Activated CD8-positive, alpha-beta memory T cell treated with anti-CD3 and anti-CD28 coated beads, Interleukin-2, amount 50 U/mL, for 24 hours (primary cell): ENCODE measurements around the gene ADAMTS17.

ENCODE experiments used
- DNase-seq: peaks from one replicate; pipeline ENCODE4 v3.0.0-alpha.2; 2020; ENCODE audit errors: extremely low read depth

ADAMTS17 gene

DNA sequence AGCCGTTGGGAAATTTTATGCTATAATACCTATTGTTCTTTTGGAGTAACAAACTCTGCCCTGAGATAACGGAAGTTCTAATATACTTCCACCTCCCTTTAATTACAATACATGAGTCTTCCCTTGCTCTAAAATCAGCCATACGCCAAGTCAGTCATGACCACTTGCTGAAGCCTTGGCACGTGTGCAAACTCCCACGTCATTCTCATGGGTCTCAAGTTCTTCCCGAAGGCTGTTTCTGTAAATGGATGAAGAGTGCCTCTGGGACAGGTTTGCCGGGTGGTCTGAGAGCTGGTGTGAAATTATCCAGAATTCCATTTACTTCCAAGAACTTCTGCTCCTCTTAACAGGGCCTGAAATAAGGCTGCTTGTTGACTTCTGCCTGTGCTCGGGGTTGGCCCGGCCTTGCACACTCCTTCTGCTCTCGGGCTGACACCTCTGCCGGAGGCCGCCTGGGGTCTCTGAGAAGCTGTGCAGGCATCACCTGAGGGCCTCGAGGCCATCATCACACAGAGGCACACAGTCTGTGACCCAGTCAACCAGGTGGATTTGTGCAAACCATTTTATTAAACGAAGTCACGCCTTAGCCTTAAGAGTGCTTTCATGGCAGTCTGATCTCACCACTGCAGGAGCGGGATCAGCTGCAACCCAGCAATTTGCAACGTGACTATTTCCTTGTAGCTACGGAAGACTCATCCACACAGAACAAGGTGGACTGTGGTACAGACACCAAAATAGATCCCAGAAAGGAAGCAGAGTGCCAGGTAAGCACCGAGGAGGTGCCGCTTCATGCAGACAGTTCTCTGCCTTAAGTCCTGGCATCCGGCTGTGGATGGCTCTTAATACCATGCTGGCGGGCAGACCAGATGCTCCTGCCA is 120.1 kb downstream of the ADAMTS17 start:
- no peak for DNase-seq

GRCh38 chr15:100220058-100220768 is 121.6 kb downstream of the ADAMTS17 start:
- DNase-seq = no peak

- DNase-seq = no peak
These were observed 123.3 kb downstream of the ADAMTS17 start for GRCh38 chr15:100218434-100218833.

DNA sequence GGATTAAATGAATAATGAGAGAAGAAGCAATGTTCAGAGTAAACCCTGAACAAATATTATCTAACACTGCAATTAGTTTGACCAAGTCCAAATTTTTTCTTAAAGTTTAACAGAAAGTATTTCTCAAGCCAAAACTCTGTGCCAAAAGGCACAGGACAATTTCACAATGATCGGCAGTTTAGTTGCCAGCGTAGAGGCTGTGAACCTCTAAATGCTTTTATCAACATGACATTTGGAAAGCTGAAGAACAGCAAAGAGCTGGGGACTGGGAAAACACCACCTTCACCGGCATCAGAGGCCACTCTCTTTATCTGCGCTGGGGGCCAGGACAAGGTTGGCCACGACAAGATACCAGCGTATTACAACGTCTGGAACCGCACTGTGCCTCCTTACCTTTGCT is 125.6 kb downstream of the ADAMTS17 start:
- DNase-seq = no peak

DNA sequence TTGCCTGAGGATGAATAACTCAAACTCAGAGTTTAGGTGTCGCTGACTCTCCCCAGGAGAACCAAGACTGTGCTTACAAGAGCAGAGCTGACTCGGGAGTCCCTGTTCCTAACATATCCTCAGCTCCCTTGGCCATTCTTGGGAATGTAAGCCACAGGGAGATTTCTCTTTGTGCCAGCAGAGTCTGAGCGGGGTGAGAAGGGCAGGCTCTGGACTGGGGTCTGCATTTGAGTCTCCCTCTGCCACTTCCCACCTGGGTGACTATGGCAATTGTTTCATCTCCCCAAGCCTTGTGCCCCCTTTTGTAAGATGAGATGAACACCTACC is 126.0 kb downstream of the ADAMTS17 start:
- no peak for DNase-seq

DNA sequence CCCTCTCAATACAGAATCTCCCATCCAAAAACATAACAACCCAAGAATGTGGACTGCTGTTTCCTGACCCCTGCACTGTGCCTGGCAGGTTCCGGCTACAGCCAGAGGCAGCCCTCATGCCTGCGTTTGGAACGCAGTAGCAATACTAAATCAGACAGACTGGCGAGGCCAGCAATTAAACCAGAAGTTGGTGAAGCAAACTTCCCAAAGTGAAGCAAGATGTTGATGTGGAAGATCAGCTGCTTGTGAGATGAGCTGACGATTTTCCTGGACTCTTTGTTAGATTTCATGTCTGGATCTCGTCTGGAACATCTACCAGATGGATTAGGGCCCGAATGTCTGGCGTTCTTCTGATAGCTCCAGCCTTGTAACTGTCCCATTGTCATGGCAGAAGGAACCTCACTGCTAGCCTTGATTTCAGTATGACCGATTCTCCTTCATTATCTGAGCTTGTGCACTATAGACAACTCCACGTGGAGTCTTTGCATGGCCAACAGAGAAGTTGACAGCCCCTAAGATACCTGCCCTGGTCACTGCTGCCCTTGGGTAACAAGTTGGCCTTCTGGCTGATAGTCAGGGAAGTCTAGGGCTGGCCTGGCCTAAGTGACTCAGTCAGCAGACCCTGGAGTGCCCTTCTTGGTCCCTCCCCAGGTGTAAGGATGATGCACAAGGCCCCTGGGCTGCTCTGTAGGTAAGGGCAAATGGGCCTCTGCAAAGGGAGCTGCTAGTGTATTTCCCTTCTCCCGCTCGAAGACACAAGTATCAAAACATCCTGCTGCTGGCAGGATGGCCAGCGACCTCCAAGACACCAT is 126.5 kb downstream of the ADAMTS17 start:
- no peak for DNase-seq

GRCh38 chr15:100211855-100212850 is 129.6 kb downstream of the ADAMTS17 start:
- no peak for DNase-seq

GRCh38 chr15:100210338-100210737 is 131.4 kb downstream of the ADAMTS17 start:
- no peak for DNase-seq

DNA sequence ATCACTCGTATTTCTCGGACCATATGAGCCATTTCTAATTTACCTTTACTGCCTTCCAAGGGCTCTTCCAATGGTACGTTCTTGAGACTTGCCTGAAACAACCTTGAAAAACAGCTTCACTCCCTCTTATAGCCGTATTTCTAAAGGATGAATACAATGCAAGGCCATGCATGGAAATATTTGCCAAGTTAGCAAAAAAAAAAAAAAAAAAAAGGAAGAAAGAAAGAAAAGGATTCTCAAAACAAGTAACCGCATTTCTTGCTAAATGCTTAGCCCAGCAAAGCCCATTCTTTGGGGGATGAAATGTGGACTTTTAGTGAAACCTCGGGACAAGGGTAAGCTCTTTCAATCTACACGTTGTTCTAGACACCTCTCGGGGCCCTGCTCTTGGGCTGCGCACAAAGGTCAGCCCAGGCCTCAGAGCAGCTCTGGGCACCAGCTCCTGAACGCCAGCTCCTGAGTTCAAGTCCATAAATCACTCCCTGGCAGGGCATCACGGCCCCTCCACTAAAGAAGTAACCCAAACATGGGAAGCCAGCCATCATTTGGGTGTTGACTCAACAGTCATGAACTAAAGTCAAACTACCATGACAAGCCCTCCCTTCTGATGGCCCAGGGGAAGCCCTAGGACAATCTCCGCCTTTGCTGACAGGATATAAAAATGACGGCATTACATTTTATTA is 132.7 kb downstream of the ADAMTS17 start:
- no peak for DNase-seq

DNA sequence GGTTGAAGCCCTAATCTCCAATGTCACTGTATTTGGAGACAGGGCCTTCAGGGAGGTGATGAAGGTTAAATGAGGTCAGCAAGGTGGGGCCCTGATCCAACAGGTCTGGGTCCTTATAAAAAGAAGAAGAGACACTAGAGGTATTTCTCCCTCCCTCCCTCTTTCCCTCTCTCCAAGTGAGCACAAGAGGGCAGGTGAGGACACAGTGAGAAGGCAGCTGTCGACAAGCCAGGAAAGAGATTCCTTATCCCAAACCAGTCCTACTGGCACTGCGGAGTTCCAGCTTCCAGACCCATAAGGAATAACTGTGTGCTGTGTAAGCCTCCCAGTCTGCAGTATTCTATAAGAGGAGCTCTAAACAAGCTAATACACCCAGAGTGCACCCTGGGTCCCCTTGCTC is 134.7 kb downstream of the ADAMTS17 start:
- no peak for DNase-seq

DNA sequence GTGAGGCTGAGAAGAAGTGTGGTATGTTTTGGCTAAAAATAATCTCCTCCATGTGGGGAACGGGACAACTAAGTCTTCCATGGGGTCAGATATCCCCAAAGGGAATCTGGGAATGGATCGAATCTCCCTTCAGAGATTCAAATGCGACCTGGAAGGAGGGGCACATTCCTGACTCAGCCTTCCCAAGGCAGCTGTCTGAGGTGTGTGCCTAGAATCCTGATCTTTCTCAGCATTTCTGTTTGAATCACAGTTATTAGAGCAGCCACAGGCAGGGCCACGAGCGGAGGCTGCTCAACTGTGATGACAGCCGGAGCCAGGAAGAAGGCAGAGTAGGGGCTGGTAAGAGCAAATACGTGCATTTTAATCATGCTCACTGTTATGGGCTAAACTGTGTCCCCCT is 135.1 kb downstream of the ADAMTS17 start:
- no peak for DNase-seq

DNA sequence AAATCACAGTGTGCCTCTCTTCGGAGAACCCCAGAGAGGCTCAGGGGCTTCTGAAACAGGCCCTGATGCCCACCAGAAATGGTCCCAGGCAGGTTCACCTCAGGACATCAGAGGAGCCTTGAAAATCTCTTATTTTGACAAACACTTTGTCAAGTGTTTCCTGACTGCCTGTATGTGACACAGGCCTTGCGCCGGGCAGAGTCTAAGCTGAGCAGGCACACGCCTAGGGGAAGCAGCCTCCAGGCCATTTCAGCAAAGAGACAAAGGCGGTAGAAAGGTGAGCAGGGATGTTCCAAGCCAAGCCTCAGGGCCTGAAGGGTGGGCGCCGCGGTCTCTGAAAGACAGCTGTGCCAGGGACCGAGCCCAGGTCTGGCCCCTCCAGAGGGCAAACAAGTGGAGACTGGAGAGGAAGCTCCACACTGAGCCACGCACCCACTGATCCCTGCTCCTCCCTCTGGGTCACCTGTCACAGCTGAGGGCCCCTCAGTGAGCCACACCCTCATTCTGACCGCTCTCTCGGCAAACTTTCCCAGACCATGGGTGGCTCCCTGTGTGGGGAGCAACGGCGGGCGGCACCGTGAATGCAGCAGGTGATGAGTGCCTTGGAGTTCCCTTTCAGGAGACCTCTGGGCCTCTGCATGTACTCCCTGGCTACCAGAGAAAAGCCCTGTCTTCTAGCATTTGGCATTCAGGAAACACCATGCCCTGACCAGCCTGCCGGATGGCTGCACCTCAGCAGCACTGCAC is 136.1 kb downstream of the ADAMTS17 start:
- DNase-seq = no peak

- DNase-seq = no peak
These were observed 137.0 kb downstream of the ADAMTS17 start for GRCh38 chr15:100204771-100205170.

DNA sequence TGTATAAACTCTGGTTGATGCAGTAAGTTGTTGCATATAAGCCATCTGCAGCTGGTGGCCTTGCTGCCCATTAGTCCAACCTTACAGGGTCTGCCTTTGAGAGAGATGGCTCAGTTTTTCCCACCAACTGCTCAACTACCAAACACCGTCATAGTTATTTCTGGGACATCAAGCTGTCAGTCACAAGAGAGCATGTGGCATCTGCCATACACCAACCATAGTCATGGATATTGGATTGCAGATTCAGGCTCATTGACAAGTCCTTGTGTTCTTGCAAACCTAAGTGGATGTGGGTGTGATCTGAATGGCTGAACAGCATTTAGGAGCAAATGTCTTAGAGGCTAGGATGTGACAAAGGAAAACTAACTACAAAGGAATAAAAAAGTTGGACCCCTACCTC is 137.6 kb downstream of the ADAMTS17 start:
- DNase-seq = no peak

- no peak for DNase-seq
These were observed 139.3 kb downstream of the ADAMTS17 start for GRCh38 chr15:100202309-100202960.

DNA sequence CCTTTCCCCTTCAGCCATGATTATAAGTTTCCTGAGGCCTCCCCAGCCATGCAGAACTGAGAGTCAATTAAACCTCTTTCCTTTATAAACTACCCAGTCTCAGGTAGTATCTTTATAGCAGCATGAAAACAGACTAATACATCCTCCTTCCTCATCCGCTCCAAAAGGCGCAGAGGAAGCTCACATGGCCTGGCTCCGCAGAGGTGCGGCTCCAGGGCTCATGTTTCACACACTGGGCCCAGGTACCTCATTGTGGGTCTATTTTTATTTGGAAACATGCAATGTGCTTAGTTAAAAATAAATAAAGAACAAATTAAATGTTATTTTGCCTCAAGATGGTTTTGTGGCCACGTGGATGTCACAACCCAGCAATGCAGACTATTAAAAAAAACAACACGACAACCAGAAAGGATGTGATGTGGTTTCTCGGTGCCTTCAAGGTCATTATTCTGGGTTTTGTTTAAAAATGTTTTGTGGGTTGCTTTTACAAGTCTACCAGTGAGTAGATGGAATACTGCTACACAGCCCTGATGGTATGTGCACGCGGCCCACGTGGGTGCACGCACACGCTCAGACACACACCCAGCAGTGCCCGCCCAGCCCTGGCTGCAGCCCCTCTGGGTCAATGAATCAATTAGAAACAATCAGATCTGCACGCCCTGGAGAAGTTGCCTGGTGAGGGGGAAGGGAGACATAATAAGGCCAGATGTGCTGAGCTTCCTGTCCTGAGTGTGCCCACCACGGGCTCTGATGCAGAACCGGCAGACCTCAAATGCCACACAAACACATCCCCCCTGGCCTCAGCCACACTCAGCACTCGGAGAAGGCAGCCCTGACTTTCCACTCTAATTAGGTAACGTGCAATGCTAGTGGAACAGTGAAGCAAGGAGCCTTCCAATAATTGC is 140.1 kb downstream of the ADAMTS17 start:
- DNase-seq = no peak

GRCh38 chr15:100200287-100200880 is 141.4 kb downstream of the ADAMTS17 start:
- DNase-seq = no peak

- DNase-seq = no peak
These were observed 142.0 kb downstream of the ADAMTS17 start for GRCh38 chr15:100199711-100200286.
